ENCODE results near the gene RHBDF1. TPM values are rescaled to one million over a fixed set of nuclear protein-coding genes. Genes with fewer than 3 reads are reported as not detected.

RHBDF1 gene, protein sequence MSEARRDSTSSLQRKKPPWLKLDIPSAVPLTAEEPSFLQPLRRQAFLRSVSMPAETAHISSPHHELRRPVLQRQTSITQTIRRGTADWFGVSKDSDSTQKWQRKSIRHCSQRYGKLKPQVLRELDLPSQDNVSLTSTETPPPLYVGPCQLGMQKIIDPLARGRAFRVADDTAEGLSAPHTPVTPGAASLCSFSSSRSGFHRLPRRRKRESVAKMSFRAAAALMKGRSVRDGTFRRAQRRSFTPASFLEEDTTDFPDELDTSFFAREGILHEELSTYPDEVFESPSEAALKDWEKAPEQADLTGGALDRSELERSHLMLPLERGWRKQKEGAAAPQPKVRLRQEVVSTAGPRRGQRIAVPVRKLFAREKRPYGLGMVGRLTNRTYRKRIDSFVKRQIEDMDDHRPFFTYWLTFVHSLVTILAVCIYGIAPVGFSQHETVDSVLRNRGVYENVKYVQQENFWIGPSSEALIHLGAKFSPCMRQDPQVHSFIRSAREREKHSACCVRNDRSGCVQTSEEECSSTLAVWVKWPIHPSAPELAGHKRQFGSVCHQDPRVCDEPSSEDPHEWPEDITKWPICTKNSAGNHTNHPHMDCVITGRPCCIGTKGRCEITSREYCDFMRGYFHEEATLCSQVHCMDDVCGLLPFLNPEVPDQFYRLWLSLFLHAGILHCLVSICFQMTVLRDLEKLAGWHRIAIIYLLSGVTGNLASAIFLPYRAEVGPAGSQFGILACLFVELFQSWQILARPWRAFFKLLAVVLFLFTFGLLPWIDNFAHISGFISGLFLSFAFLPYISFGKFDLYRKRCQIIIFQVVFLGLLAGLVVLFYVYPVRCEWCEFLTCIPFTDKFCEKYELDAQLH
- total RNA-seq = 10 to 100 TPM; 19.4 to 58.6 (median 41.1) TPM

DNA sequence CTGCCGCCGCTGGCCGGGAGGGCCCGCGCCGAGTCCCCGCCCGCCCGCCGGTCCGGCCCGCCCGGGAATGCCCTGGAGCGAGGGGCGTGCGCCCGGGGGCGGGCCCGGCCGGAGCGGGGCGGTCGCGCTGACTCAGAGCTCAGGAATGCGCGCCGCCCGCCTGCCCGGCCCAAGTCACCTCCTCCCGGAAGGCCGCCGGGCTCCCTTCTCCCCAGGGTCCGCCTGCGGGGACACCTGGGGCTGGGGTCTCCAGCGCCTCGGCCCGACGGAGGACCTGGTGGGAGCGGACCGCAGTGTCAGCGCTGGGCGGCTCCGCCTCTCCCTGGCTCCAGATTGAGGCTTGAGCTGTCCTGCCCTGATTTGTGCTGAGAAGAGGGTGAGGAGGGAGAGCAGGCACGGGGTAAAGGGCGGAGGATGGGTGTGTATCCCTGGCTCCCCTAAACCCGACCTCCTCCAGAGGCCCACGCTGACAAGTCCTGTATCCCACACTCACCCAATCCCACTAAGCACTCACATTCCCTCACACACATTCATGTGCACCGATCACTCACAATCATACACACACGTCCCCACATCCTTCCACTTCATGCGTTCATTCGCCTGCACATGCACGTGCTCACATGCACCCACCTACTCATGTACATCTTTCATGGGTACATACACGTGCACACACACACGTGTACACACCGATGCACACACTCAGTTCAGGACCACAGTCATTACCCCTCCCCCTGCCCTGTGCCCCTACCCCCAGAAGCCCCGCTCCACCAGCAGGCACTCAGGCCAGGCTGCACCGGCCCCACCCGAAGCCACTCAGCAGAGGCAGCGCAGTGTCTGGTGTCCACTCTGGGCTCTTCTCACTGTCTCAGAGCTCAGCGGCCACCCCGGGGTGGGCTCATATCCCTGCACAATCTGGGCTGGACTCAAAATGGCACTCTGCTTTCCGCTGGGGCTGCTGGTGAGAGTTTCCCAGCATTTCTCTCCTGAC lies at the start of gene RHBDF1:
TSS of gene RHBDF1 (minus strand) at position 71 of the 988 bp plus-strand sequence. CDS start 7,616 bp downstream, outside the sequence.
- TF ChIP-seq POLR2A (IDR thresholded peaks at IDR 0.05) = peak in 1 of 2 donors; percentile 12
- TF ChIP-seq, protein P1, sequence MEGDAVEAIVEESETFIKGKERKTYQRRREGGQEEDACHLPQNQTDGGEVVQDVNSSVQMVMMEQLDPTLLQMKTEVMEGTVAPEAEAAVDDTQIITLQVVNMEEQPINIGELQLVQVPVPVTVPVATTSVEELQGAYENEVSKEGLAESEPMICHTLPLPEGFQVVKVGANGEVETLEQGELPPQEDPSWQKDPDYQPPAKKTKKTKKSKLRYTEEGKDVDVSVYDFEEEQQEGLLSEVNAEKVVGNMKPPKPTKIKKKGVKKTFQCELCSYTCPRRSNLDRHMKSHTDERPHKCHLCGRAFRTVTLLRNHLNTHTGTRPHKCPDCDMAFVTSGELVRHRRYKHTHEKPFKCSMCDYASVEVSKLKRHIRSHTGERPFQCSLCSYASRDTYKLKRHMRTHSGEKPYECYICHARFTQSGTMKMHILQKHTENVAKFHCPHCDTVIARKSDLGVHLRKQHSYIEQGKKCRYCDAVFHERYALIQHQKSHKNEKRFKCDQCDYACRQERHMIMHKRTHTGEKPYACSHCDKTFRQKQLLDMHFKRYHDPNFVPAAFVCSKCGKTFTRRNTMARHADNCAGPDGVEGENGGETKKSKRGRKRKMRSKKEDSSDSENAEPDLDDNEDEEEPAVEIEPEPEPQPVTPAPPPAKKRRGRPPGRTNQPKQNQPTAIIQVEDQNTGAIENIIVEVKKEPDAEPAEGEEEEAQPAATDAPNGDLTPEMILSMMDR (IDR thresholded peaks at IDR 0.05) = no peak
- Histone ChIP-seq H3K4me1 (peaks cover 0 to 55% (median 21%) of the 10 kb centered on the region in 4 donors), H3K27me3 (no peaks in the 10 kb centered on the region), H3K27ac (peak within 1 kb of the TSS; percentile 64 to 84 (median 74)), H3K36me3 (no peaks in the 10 kb centered on the region), H3K9me3 (no peaks in the 10 kb centered on the region), H3K4me3 (peak within 1 kb of the TSS; percentile 45 to 64 (median 54))
- peak in 2 of 3 donors; percentile 70 to 78 for DNase-seq

DNA sequence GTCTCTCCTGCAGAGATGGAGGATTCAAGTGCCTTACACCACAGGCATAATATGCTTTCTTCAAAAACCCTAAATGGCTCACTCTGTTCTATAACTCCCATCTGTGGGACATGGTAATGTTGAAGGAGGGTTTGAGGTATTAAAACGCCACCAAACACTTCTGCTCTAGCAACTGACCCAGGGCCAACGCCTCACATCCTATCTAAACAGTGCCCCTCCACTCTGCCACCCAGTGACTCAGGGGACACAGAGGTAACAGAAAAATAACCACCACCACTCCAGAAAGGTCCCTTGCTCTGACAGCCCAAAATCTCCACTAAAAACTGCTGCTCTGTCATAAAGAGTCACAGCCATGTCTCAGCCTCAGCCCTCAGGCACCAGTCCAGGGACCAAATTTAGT lies 48.3 kb upstream of the RHBDF1 start:
- no peaks in the 10 kb centered on the region for H3K27me3 ChIP-seq
- H3K9me3 ChIP-seq = no peaks in the 10 kb centered on the region
- DNase-seq = no peak
- H3K27ac ChIP-seq = no peak overlapping the region
- TF ChIP-seq, protein P1 (IDR thresholded peaks at IDR 0.05) = no peak
- TF ChIP-seq POLR2A (IDR thresholded peaks at IDR 0.05) = no peak
- no peaks in the 10 kb centered on the region for H3K36me3 ChIP-seq
- H3K4me1 ChIP-seq = peaks cover 0 to 7% (median 0%) of the 10 kb centered on the region in 4 donors
- H3K4me3 ChIP-seq = no peak overlapping the region

DNA sequence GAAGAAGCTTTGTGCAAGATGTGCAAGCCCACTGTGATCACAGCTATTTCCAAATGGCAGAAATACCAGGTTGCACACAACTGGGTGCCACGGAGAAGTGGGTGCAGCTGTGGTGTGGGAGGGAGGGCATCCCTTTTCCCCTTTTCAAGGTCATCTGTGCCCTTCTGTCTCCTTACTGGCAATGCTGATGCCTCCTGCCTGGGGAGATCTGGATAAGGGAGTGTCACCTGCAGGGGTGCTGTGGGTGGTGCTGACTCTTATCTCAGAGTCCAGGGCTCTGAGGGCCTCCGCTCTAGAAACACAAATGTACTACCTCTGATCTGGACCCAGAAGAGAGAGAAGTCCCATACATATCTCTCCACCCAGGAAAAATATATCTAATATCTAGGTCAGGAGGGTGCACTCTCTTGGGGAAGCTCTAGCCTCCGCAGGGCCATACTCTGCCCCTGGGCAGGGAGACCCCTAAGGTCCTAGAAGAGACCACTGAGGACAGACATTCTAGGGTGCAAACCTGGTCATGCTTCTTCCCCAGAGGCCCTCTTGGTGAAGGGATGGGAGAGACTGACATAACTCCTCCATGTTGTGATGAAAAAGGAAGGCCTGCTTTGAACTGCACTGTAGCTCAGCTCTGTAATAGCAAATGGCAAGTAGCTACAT lies 47.5 kb upstream of the RHBDF1 start:
- Histone ChIP-seq H3K4me1 (peaks cover 0 to 7% (median 0%) of the 10 kb centered on the region in 4 donors), H3K27me3 (no peaks in the 10 kb centered on the region), H3K4me3 (no peak overlapping the region), H3K36me3 (no peaks in the 10 kb centered on the region), H3K9me3 (no peaks in the 10 kb centered on the region), H3K27ac (no peak overlapping the region)
- no peak for DNase-seq
- TF ChIP-seq, protein P1 (IDR thresholded peaks at IDR 0.05) = no peak
- no peak for TF ChIP-seq POLR2A (IDR thresholded peaks at IDR 0.05)

DNA sequence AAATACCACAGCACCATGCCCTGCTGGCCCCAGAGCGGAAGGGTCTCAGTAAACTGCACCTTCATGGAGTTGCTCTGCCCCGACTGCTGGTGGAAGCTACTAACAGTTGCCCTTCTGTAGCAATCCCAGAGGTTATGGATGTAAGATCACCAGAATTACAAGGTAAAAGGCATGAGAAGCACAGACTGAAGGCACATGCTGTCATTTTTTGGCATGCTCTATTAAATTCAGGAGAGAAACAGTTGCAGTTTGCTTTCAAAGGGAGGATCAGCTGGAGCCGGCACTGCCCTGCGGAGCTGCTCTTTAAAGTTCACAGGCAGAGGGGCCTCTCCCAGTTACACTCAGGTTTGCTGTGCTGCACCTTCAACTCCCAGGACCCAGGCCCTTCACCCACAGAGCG lies 46.9 kb upstream of the RHBDF1 start:
- no peak for DNase-seq
- Histone ChIP-seq H3K27me3 (no peaks in the 10 kb centered on the region), H3K4me1 (peaks cover 0 to 7% (median 0%) of the 10 kb centered on the region in 4 donors), H3K9me3 (no peaks in the 10 kb centered on the region), H3K27ac (no peak overlapping the region), H3K4me3 (no peak overlapping the region), H3K36me3 (no peaks in the 10 kb centered on the region)
- TF ChIP-seq POLR2A (IDR thresholded peaks at IDR 0.05) = no peak

DNA sequence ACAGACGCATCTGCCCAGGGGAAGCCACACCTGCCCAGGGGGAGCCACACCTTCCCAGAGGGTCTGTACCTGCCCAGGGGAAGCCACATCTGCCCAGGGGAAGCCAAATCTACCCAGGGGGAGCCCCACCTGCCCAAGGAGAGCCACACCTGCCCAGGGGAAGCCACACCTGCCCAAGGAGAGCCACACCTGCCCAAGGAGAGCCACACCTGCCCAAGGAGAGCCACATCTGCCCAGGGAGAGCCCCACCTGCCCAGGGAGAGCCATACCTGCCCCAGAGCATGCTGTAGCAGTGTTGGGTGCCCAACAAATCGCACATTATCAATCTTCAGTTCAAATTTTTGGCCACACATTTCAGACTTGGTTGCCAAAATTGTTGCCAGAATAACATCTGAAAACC lies 46.4 kb upstream of the RHBDF1 start:
- no peak for TF ChIP-seq POLR2A (IDR thresholded peaks at IDR 0.05)
- TF ChIP-seq, protein P1 (IDR thresholded peaks at IDR 0.05) = no peak
- H3K27me3 ChIP-seq = no peaks in the 10 kb centered on the region
- DNase-seq = no peak
- H3K4me1 ChIP-seq = peaks cover 0 to 7% (median 0%) of the 10 kb centered on the region in 4 donors
- no peaks in the 10 kb centered on the region for H3K9me3 ChIP-seq
- no peak overlapping the region for H3K27ac ChIP-seq
- no peak overlapping the region for H3K4me3 ChIP-seq
- H3K36me3 ChIP-seq = no peaks in the 10 kb centered on the region

Data from Peyer's patch (tissue), 4 donors.